ENCODE measurements around the gene ZNF268. TPM values are rescaled to one million over a fixed set of nuclear protein-coding genes. Genes with fewer than 3 reads are reported as not detected.

Gene ZNF268
- total and polyA plus RNA-seq, 2 of the 13 experiments (the other 11 are each of a cell fraction or from before 2014, with no cell fraction given), result 7.6 to 31.3 TPM

- Histone ChIP-seq H3K9me3 (ENCODE audit: low read length) (peaks cover 84% of the 10 kb centered on the region), H3K4me2 (ENCODE audit: low read depth, low read length) (no peak within 1 kb of the TSS), H4K20me1 (ENCODE audit: insufficient read depth, low read length) (no peaks in the 10 kb centered on the region), H3K27ac (ENCODE audit: extremely low read length, insufficient read depth, low read length) (no peak within 1 kb of the TSS), H3K27me3 (ENCODE audit: control insufficient read depth in 1 of 2, insufficient read depth in 2 of 2, low read length in 2 of 2) (no peaks in the 10 kb centered on the region), H3K4me1 (ENCODE audit: insufficient read depth, low read length) (no peaks in the 10 kb centered on the region), H3K36me3 (replicated peaks in 1 of 2; ENCODE audit: control insufficient read depth in 1 of 2, insufficient read depth in 2 of 2, low read length in 2 of 2) (no peaks in the 10 kb centered on the region), H3K9ac (ENCODE audit: insufficient read depth, low read depth, low read length) (no peak within 1 kb of the TSS), H2AFZ (ENCODE audit: low read length) (no peak within 1 kb of the TSS), H3K4me3 (replicated peaks in 1 of 3; ENCODE audit: insufficient read depth in 1 of 3, low read depth in 2 of 3, low read length in 3 of 3) (no peak within 1 kb of the TSS), H3K79me2 (ENCODE audit: insufficient read depth, low read length) (no peaks in the 10 kb centered on the region)
- no peak for ATAC-seq
- DNase-seq (ENCODE audit: low spot score), result no peak
- no TSS peak for BruUV-seq (replicated peaks)
- intact Hi-C loops (cut with micrococcal nuclease; ENCODE audit: unreplicated experiment), result no loop called here
- TF ChIP-seq ZNF678 (CRISPR knock-in tag; IDR thresholded peaks at IDR 0.05), result no peak
- TF ChIP-seq PCBP2 (optimal IDR thresholded peaks at IDR 0.05; ENCODE audit: low read depth, low read length, poor library complexity, severe bottlenecking), result no peak
- no peak for TF ChIP-seq HNRNPL (IDR thresholded peaks at IDR 0.05; ENCODE audit: low read depth, low read length)
- no peak for TF ChIP-seq CENPBD1 (CRISPR knock-in tag; IDR thresholded peaks at IDR 0.05; ENCODE audit: borderline replicate concordance, low read depth)
- TF ChIP-seq ZNF101 (CRISPR knock-in tag; IDR thresholded peaks at IDR 0.05; ENCODE audit: borderline replicate concordance, low read depth), result no peak
- no peak for TF ChIP-seq ZSCAN22 (CRISPR knock-in tag; IDR thresholded peaks at IDR 0.05)
- no peak for TF ChIP-seq ZNF260 (CRISPR knock-in tag; IDR thresholded peaks at IDR 0.05; ENCODE audit: borderline replicate concordance, low read depth)
- no peak for TF ChIP-seq FOXK1 (CRISPR knock-in tag; IDR thresholded peaks at IDR 0.05; ENCODE audit: borderline replicate concordance, low read depth)
- TF ChIP-seq ZSCAN21 (CRISPR knock-in tag; IDR thresholded peaks at IDR 0.05; ENCODE audit: borderline replicate concordance), result no peak
- TF ChIP-seq MEIS2 (CRISPR knock-in tag; IDR thresholded peaks at IDR 0.05), result no peak
- no peak for TF ChIP-seq ARID4A (CRISPR knock-in tag; IDR thresholded peaks at IDR 0.05; ENCODE audit: borderline replicate concordance)
- TF ChIP-seq ZNF703 (CRISPR knock-in tag; IDR thresholded peaks at IDR 0.05; ENCODE audit: borderline replicate concordance), result no peak
- TF ChIP-seq ZNF629 (CRISPR knock-in tag; conservative IDR thresholded peaks at IDR 0.05), result no peak
- TF ChIP-seq NKX3-1 (CRISPR knock-in tag; IDR thresholded peaks at IDR 0.05), result no peak
- no peak for TF ChIP-seq TBP (CRISPR knock-in tag; IDR thresholded peaks at IDR 0.05)
- TF ChIP-seq ZFP62 (CRISPR knock-in tag; IDR thresholded peaks at IDR 0.05), result no peak
- WGBS (ENCODE audit: low lambda C conversion rate), result 88% methylated on average over 36 of the region's 61 CpGs
- in situ Hi-C loops (cut with HindIII; ENCODE audit: extremely low pct_ligation_motif_present, low pct_unique_long_range_greater_than_20kb), result no loop called here
- FAIRE-seq, result no peak
- ChIA-PET POLR2A (no interaction called here), CTCF (ENCODE audit: low intra/inter-chr PET ratio, low total read pairs) (no interaction called here)
Observed at GRCh38 chr12:133235401-133236112, 54.3 kb downstream of the ZNF268 start, which contains the start of gene ANHX. Gene ANHX, minus strand, starts transcription at chr12:133235877. Its CDS starts 1,521 bp downstream, at chr12:133234356.

Measured in HepG2 (cell line).